ENCODE measurements around the gene CDA. TPM values are rescaled to one million over a fixed set of nuclear protein-coding genes. Genes with fewer than 3 reads are reported as not detected.
A peak's percentile ranks its signal among the peaks of the same experiment; 100 is the strongest.

The CDA gene
- total RNA-seq, 1 donor from 2014 or later = 97.6 TPM

DNA sequence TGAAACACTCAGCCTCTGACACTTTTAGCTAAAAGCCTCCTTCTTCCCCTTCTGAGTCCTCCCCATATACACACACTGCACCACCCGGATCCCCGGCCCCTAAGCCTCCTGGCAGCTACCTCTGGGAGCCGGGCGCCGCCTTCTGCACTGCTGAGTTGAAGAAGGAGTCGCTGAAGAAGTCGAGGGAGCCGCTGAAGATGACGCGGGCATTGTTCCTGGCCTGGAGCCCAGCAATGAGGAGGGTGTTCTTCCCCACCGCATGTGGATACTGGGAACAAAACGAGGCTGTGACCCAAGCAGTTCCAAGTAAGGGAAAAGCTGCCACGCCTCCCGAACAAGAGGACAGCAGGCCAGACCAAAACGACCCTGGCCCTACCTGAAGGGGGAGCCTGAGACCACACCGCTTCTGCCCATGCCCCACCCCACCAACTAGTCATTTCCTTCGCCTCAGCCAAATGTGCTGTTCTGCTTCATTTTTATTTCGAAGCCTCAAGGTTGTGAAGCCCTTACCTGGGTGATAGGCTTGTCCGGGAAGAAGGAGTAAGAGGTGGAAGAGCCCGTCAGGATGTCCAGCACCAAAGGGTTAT lies 65.3 kb downstream of the CDA start:
- no peak for ATAC-seq

DNA sequence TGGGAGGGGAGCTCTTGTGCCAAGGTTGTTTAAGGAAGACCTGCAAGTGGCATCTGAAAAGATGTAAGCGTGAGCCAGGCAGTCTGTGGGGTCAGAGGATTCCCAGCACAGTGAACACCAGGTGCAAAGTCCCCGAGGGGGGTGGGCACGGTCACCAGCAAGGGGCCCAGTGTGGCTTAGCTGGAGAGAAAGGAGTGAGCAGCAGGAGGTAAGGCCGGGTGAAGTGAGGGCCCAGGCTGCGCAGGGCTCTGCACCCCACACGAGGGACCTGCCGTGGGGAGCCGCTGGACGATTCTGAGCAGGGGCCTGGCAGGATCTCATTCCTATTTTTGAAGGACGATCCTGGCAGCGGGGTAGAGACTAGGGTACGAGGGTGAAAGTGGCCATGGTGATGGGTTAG lies 68.1 kb downstream of the CDA start:
- no peak for ATAC-seq

DNA sequence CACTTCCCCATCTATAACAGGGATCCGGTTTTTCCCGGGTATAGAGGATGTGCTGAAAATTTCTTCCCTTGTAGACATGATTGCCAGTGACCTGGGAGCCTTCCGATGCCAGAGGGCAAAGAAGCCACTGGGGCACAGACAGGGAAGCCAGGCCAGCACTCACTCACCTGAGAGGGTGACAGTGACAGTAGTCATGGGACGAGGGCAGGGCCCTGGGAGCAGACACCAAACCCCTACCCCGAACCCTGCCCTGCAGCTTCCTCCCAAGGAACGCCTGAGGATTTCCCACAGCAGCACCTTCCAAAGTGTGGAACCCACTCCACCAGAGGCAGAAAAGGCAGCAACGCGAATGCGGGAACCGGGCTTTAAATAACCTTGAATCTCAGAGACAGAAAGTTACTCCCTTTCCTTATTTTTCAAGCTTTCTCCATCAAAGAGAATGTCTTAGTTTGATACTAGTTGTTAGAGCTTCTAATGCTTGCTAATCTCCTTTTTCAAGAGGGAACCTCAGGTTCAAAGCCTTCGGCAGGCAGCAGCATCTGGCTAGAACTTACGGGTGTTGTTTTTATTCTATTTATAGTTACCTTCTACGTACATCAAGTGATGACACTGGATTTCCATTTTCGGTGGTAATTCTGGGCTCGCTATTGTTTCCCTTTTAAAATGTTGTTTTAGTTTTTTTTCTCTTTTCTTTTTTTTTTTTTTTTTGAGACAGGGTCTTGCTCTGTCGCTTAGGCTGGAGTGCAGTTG lies 69.4 kb downstream of the CDA start:
- ATAC-seq = no peak

DNA sequence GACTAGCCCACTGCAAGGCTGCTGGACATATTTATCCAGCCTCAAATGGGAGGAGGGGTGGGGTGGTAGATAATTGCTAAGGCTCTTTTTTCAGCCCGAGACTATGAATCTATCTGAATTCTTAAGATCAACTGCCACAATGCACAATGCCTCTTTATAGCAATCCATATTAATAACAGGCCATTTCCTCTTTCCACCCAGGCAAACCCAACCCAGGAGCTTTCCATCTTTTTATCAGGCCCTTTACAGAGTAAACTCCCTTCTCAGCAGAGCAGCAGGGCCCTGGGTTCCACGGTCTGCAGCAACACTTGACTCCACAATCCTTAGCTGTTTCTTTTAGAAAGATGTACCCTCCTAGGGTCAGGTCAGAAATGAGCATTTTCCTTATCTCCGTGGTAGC lies 71.5 kb downstream of the CDA start:
- no peak for ATAC-seq

DNA sequence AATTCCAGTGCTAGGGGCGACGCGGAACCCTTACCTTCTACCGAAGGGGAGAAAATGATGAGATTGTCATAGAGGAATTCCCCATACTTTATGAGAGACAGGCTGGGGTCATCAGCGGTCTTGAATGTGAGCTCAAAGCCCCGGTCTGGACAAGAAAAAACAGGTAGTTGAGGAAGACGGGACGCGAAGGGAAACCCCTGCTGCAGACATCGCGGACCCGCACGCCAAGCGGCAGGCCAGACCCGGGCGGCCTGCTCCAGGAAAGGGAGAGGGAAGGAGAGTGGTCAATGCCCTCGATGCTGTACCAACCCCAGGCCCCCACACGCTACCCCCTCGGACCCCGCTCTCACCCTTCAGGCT lies 71.9 kb downstream of the CDA start:
- peak; percentile 7 for ATAC-seq

DNA sequence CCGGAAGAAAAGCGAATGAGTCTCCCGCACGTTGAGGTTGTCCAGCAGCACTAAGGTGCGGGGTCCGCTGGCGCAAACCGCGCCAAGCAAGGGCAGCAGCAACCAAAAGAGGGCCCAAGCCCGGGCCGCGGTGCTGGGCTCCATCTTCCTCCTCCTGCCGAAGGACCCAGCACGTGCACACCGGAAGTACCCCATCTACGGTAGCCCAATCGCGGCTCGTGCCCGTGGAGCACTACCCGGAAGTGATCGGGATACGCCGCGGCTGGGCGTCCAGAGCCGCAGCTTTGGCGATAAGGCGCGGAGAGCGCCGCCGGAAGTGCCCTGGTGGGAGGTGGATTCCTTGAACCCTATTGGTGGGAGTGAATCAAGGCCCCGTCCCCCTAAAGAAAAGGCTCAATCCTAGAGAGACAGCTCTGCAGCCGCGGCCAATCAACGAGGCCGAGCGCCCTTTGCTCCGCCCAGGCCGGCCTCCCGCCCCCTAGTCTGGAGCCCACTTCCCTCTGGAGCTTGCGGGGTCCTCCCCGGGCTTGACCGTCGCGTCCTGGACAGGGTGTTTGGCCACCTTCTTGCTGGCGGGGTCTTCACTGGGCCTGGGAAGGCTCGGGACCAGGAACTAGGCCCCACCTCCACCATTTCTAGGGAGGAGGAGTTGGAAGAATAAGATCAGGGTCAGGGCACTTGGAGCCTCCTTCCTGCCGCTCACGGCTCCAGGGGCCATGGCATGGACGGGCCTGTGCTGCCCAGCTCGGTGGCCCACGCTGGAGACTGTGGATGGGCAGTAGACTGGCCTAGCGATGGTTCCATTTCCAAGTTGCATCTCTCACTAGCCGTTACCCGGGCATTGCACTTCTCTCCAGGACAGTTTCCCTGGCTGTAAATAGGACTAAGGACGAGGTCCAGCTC lies 72.6 kb downstream of the CDA start, which contains the start of gene DDOST:
TSS of gene DDOST (minus strand) at position 163 of the 903 bp plus-strand sequence. CDS start at position 144, 19 bp downstream.
- ATAC-seq = peak; percentile 98

DNA sequence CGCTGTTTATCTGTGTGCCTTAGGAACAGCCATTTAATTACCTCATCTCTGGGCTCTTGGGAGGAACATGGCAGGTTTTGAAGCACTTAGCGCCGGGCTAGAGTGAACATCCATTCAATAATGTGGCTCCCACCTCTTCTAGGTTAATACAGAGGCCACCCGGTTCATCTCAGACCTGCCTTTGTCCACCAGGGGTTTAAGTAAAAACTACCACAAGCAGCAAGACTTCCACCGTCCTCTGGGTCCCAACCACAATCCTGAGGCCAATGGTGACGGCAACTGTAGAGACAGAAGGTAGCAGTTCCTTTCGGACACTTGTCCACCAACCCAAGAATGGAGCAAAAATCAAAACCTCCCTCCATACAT lies 73.2 kb downstream of the CDA start:
- ATAC-seq = no peak

DNA sequence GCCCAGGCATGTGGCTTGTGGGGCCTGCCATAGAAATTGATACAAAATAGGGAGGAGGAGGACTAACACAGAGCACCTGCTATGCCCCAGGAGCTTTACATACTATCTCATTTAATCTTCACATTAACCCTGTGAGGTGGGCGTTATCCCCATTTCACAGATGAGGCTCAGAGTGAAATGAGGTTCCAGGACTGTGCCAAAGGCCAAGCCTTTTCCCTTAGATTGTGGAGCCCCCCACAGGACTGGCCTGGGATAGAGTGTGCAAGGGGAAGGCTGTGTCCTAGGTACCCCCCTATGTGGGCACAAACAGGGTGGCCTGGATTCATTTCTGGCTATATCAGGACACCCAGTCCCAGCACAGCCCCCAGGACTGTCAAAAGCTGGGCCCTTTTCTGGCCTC lies 74.5 kb downstream of the CDA start:
- no peak for ATAC-seq

DNA sequence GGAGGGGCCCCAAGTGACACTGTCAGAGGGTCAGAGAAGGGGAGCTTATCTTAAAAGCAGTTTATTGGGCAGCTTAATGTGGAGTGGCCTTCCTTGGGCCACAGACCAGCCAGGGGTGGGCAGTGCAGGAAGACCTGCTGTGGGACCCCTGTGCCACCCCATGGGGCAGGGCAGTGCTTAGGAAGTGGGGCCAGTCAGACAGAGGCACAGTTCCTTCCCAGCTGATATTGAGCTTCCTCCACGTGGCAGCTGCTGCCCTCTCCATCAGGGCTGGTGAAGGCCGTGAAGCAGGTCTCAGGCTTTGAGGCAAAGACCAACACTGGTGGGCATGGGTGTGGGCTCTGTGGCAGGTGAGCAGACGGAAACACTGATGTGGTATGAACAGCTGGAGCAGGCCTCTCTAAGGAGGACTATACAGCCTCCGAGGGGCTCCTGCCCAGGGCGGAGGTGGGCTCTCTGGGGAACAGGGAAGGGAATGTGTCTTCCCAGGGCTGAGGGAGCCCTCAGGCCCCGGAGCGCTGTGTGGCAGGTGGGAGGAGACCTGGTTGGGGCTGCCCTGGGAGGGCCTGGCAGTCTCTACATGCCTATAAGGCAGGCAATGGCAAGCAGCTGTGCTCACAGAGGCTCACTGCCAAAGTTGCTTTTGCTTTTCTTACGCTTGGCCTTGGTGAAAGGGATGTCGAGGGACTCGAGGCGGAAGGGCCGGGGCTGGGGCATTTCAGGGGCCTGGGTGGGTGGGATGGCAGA lies 75.2 kb downstream of the CDA start:
- no peak for ATAC-seq

DNA sequence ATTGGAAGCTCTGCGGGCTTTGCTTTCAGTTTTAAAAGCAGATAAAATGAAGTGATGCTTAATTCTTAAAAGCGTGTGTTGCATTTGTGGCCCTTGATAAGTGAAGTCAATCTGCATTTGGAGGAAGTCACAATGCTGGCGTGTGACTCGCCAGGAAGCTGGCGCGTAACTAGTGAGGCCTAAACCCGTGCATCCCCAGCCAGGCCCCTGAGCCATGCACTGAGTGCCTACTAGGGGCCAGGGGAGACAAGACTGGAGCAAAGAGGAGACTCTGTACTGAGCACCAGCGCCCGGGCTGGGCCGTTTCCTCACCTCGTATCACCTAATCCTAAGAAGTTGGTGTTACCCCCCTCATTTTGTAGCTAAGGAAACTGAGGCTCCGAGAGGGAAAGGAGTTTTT lies 76.8 kb downstream of the CDA start:
- no peak for ATAC-seq

DNA sequence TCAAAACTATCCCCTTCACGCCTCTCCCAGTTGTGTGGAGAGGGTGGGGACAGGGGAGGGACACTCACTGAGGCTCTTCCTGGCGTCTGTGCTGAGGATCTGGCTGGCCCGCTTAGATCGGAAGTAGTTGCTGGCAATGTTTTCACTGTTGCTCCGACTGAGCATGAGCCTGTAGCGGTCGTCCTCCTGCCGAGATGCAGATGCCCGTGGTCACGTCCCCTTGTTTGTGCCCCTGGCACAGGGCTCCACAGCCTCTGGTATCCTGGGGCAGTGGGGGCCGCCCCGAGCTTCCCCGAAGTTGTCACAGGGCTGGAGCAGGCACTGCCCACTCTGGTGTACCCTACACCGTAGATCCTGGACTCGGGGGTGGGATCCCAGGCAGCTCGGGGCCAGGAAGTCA lies 77.2 kb downstream of the CDA start:
- no peak for ATAC-seq

DNA sequence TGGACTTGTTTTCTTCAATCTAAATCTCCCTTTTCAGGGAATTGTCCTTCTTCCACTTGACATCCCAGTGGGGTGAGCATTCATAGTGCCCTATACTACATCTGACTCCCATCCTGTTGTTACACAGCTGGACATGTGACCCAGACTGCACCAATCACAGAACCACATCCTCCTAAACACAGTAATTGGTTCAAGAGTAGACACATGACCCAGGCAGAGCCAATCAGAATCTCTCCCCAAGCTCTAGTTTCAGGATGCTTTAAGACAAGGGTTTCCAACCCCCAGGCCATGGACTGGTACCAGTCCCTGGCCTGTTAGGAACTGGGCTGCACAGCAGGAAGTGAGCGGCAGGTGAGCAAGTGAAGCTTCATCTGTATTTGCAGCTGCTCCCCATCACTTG lies 77.9 kb downstream of the CDA start:
- peak; percentile 16 for ATAC-seq

Other genes starting within 250 kb of the CDA start
- 7.7 TPM for gene CAMK2N1, start 102.9 kb upstream of the CDA start, total RNA-seq
- gene MUL1, start 80.9 kb upstream of the CDA start, total RNA-seq = 17.1 TPM
- gene FAM43B, start 36.5 kb upstream of the CDA start, total RNA-seq = 0.12 TPM
- 36.8 TPM for gene PINK1, start 44.4 kb downstream of the CDA start, total RNA-seq
- gene DDOST, start 72.3 kb downstream of the CDA start, total RNA-seq = 134 TPM
- 0.60 TPM for gene KIF17, start 128.9 kb downstream of the CDA start, total RNA-seq
- gene SH2D5, start 143.6 kb downstream of the CDA start, total RNA-seq = 0.64 TPM
- gene HP1BP3, start 198.2 kb downstream of the CDA start, total RNA-seq = 147 TPM